ENCODE results near the gene COPZ1. TPM values are rescaled to one million over a fixed set of nuclear protein-coding genes. Genes with fewer than 3 reads are reported as not detected.
"Not testable (repeated sequence)": the region's sequence is repeated elsewhere in the genome, so short reads cannot be mapped to it uniquely, and the experiment has no call there.

COPZ1 gene, protein sequence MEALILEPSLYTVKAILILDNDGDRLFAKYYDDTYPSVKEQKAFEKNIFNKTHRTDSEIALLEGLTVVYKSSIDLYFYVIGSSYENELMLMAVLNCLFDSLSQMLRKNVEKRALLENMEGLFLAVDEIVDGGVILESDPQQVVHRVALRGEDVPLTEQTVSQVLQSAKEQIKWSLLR
- polyA plus RNA-seq (2014; cell fraction: cytosol; rRNA removed): 181 and 301 TPM in 2 replicates
- 131 and 141 TPM in 2 replicates for polyA plus RNA-seq (2014; cell fraction: nucleus; rRNA removed)

DNA sequence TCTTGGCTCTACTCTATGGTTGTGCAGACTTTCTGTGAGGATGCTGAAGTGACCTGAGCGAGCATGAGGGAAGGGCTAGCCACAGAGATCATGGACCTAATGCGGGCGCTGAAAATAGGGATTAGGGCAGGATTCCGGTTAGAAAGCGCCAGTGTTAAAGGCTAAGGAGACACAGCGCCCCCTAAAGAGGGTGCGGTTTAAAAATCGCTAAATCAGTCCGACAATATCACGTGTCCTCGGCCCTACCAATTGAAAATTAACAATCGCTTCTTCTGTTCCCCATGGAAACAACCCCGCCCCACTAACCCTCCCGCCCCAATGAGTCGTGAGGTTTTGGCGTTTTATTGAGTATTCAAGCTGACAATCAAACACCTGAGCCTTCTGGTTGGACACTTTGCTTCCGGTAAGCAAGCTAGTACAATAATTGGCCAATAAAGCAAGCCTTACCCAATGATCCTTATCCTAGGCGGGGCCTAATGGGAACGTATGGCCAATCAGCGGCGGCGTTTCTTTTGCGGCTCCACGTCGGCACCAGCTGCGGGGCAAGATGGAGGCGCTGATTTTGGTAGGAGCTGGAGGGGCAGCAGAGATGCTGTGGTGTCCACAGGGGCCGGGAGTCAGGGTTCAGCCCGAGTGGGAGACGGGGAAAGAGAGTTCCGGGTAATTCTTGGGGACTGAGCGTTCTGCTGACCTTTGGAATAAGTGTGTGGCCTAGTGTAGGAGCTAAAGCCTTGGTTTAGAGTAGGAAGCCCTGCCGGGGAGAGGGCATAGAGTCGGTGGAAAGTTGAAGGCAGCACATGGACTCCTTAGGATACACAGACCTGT lies at the start of gene COPZ1:
TSS of gene COPZ1 (plus strand) at position 515 of the 825 bp plus-strand sequence. CDS start at position 548, 33 bp downstream.
- DNase-seq (ENCODE audit: low spot score): peak; percentile 100

DNA sequence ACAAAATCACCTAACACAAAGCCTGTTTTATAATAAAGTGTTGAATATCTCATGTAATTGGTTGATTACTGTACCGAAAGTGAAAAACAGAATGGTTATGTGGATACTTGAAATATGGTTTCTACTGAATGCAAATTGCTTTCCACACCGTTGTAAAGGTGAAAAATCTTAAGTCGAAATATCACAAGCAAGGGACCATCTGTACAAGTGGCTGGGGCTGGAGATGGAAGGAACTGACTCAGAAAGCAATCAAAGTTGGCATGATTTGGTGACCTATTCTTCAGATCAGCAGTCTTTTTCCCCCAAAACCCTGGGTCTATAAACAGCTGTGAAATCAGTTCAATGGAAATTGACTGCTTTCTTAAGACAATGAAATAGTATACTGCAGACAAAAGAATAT lies 48.6 kb upstream of the COPZ1 start:
- DNase-seq (ENCODE audit: low spot score): no peak

DNA sequence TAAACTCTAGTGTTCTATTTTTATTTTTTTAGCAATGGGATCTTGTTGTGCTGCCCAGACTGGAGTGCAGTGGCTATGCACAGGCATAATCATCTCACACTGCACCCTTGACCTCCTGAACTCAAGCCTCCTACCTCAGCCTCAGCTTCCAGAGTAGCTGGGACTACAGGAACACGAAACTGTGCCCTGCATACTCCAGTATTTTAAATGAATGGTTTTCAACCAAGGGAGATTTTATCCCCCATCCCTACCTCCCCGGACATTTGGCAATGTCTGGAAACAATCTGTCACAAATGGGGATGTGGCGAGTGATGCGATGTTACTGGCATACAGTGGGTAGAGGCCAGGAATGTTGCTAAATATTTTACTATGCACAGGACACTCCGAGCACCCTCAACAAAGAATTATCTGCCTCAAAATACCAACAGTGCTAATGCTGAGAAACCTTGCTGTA lies 47.1 kb upstream of the COPZ1 start:
- DNase-seq (ENCODE audit: low spot score): no peak

DNA sequence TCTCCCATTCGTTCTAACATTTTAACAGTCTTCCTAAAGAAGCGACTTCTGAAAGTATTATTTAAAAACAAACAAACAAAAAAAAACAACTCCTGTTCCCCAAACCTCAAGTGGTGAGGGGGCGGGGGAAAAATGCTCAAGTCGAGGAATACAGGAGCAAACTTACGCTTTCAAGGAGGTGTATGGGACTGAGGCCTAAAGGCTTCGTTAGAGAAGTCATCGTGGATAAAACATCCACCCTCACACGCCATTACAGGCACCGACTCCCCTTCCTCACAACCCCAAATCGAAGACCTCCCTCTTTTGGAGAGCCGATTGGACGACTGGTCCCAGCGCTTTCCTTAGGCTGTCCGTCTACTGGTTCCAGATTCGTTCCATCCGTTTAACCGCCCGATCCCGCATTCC lies 45.7 kb upstream of the COPZ1 start:
- DNase-seq (ENCODE audit: low spot score): no peak

DNA sequence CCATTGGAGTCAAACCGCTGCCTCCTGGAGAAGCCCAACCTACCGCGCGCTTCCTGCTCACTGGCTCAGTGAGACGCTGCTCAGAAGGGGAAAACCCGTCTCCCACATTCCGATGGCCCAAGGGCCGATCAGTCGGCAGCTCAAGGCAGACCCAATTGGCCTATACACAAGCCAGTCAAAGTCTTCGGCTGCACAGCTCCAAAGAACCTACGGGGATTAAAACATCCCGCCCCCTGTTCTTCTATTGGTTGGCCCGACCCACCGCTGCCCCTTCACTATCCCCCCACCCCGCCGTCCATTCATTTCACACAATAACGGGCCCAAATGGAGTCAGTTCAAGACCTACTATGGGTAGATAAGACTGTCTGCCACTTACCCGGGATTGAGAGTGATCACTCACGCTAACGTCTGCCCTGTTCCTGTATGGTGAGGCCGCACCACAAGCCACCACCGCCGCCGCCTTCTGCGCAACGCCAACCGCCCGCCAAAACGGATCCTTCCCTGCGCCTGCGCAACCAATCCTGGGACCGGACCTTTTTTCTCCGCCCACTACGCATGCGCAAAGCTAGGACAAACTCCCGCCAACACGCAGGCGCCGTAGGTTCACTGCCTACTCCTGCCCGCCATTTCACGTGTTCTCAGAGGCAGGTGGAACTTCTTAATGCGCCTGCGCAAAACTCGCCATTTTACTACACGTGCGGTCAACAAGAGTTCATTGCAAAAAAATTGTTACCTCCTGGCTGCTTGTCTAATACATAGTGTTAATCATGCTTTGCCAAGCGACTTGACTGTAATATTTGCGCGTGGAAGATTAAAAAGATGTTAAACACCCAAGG lies 45.1 kb upstream of the COPZ1 start, which contains the start of gene CBX5:
TSS of gene CBX5 (minus strand) at position 491 of the 836 bp plus-strand sequence. CDS start 22,472 bp downstream, outside the sequence.
- peak; percentile 100 for DNase-seq (ENCODE audit: low spot score)

DNA sequence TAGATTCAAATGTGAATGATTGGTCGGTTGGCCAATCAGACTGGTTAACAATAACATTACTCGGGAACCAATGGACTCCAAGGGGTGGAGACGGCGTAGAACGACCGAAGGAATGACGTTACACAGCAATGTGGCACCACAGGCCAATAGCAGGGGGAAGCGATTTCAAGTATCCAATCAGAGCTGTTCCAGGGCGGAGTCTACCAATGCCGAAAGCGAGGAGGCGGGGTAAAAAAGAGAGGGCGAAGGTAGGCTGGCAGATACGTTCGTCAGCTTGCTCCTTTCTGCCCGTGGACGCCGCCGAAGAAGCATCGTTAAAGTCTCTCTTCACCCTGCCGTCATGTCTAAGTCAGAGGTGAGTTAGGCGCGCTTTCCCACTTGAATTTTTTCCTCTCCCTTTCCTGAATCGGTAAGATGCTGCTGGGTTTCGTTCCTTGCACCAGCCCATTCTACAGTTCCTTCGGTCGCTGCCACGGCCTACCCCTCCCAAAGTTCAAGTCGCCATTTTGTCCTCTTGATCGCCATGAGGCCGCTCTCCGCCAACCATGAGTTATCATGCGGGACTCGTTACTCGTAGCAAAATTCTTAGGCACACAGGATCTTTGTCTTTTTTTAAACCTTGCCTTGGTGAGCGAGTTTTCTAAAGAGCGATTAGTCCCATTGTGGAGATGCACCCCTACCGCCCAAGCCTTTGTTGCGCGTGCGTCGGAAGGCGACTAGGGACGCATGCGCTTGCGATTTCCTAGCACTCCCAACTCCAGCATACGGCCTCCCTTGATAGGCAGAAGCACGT lies 44.3 kb upstream of the COPZ1 start, which contains the start of gene HNRNPA1:
TSS of gene HNRNPA1 (plus strand) at position 259 of the 793 bp plus-strand sequence. CDS start at position 341, 82 bp downstream.
- peak; percentile 100 for DNase-seq (ENCODE audit: low spot score)

DNA sequence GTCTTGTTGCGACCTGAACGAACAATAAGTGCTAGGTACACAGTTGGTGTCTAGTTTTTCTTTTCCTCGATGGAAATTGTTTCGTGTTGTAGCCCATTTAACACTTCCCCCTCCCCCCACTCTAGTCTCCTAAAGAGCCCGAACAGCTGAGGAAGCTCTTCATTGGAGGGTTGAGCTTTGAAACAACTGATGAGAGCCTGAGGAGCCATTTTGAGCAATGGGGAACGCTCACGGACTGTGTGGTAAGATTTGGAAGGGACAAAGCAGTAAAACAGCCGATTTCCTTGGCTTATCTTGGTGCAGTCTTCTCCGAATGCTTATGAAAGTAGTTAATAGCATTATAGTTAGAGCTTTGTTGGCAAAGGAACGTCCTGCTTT lies 43.7 kb upstream of the COPZ1 start:
- DNase-seq (ENCODE audit: low spot score): not testable (repeated sequence)

DNA sequence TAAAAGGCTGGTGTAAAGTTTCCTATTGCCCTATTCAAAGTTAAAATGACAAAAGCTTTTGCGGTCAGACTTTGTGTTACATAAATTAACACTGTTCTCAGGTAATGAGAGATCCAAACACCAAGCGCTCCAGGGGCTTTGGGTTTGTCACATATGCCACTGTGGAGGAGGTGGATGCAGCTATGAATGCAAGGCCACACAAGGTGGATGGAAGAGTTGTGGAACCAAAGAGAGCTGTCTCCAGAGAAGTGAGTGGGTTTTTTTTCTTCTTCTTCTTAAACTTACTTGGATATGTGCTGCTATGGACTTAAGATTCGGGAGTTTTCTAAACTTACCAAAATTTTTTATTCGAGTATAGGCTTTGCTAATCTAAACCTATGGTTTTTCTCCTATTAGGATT lies 43.2 kb upstream of the COPZ1 start:
- DNase-seq (ENCODE audit: low spot score): not testable (repeated sequence)

DNA sequence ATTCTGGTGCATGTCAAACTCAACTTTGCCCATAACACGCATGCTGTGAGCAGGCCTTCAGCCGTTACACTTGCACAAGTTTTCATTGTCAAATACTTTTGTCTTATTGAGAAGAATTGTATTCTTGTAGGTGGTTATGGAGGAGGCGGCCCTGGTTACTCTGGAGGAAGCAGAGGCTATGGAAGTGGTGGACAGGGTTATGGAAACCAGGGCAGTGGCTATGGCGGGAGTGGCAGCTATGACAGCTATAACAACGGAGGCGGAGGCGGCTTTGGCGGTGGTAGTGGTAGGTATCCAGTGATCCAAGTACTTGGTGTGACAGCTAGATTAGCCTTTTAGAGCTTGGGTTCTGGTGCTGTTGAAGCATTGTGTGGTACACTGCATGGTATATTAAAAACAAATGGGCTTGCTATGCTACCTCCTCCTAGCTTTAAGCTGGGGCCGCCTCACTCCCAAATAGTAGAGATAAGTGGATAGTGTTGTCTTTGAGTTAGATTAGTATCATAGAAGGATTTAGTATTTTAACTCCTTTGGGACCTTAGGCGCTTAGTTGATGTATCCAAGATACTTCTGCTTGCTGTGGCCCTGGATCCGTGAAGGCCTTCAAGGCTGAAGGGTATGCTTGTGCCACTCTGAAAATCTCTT lies 41.9 kb upstream of the COPZ1 start:
- no peak for DNase-seq (ENCODE audit: low spot score)

DNA sequence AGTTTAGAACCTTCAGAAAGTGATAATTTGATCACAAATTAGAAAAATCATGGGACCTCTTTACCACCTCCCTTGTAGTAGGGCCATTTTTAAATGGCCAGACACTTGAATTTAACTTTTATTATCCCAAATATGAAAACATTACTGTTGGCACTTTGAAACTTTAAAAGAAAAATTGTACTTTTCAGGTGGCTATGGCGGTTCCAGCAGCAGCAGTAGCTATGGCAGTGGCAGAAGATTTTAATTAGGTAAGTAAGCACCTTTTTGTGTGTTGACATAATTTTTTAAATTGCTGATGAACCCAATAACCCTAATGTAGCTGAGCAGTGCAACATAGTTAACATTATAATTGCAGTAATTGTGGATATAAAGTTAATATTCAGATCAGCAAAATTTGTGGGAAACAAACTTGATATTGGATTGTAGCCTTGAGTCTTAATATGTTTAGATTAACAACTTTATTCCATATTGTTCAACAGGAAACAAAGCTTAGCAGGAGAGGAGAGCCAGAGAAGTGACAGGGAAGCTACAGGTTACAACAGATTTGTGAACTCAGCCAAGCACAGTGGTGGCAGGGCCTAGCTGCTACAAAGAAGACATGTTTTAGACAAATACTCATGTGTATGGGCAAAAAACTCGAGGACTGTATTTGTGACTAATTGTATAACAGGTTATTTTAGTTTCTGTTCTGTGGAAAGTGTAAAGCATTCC lies 40.7 kb upstream of the COPZ1 start:
- not testable (repeated sequence) for DNase-seq (ENCODE audit: low spot score)

DNA sequence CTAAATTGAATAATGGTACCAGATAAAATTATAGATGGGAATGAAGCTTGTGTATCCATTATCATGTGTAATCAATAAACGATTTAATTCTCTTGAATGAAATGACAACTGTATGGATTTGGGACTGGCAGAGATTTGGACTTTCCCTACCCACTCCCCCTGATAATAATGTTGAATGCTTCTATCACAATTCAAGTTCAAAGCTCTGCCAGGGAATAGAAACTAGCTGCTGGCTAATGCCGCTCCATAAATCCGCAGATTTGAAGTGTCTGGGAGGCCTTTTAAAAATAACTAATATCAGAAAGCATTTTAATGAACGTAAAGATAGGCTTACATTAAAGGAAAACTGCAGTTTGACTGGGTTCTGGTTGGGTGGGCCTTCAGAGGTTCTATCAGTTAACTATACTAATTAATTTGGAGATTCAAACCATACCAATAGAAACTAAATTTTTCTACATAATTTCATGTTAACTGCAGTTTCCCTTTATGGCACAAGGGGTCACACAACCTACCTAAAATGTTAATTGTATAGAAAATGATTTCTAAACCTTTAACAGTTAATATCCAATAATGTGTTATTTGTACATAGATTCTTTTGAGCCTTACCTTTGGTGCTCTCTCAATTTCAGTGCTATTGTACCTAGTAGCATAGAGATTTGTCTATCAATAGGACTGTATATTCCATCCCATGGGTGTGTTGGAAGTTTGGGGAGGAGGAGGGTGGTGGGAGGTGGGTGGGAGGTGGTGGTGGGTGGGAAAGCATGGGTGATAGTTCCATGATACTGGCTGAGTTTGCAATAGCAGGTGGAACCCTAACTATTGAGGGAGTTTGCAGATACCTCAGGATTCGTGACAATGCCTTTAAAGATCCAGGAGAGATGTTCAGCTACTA lies 39.5 kb upstream of the COPZ1 start:
- DNase-seq (ENCODE audit: low spot score): no peak

DNA sequence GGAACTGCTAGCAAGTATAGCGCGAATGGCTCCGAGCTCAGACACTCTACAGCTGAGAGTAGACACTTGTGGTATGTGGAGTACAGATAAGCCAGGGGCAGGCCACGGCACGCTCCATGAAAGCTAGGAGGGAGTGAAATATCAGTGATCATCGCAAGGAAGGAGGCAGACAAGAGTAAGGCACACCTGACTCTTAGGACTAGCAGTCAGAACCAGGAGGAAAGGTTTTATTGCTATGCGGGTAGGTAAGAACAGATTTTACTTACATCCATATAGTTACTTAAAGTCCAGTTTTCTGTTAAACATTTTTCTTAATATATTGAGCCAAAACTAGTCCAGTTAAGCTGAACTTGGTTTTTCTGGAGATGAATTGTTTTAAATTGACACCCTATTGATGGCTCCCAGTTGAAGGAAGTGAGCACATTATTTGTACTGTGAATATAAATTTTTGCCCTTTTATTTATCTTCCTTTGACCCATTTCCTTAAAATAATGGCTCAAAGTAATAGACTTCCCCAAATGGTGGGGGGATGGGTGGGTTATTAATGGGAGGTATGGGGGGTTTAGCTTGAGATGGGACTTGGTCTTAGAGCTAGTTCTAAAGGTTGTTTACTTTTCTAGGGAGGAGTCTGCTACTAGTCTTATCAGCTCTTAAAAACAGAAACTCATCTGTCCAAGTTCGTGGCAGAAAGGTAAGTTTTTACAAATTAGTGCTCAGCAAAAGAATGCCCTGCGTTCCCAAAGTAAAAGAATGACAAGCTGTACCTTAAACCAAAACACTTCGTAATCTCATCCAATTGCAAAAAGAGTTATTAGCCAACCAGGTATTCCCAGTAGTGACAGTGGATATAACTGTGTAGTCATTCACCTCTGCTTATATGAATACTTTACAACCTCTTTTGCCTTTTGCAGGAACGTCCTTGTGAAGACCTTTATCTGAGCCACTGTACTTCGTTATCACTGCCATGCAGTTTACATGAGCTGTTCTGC lies 38.6 kb upstream of the COPZ1 start:
- DNase-seq (ENCODE audit: low spot score): no peak

DNA sequence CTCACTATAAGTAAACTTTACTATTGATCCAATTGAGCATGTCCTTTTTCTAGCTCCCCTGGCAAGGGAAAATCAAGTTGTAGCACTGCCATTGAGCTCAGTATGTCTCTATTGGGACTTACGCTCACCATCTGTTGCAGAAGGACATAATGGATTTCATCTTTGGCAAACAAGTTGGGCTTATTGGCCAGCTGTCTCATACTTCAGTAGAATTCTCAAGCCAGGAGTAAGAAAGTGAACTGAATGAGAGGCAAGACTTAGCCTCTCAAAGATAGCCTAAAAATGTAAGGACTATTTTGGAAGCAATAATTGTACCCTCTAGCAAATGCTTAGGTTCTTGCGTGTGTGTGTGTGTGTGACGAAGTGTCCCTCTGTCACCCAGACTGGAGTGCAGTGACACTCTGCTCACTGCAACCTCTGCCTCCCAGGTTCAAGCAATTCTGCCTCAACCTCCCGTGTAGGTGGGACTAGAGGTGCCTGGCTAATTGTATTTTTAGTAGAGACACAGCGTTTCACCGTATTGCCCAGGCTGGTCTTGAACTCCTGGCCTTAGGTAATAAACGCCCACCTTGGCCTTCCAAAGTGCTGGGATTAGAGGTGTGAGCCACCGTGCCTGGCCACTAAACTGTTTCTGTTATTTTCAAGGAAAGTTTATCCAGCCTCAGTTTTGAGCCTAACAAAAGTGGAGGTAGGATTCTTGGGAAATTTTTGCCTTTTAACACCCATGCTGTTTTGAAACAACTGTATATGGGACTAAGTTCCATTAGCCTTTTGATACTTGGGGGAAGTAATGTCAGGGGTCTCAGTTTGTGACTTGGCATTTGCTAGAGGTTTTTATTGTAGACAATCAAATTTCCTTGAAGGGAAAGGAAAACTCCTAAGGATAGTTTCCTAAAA lies 37.4 kb upstream of the COPZ1 start:
- no peak for DNase-seq (ENCODE audit: low spot score)

DNA sequence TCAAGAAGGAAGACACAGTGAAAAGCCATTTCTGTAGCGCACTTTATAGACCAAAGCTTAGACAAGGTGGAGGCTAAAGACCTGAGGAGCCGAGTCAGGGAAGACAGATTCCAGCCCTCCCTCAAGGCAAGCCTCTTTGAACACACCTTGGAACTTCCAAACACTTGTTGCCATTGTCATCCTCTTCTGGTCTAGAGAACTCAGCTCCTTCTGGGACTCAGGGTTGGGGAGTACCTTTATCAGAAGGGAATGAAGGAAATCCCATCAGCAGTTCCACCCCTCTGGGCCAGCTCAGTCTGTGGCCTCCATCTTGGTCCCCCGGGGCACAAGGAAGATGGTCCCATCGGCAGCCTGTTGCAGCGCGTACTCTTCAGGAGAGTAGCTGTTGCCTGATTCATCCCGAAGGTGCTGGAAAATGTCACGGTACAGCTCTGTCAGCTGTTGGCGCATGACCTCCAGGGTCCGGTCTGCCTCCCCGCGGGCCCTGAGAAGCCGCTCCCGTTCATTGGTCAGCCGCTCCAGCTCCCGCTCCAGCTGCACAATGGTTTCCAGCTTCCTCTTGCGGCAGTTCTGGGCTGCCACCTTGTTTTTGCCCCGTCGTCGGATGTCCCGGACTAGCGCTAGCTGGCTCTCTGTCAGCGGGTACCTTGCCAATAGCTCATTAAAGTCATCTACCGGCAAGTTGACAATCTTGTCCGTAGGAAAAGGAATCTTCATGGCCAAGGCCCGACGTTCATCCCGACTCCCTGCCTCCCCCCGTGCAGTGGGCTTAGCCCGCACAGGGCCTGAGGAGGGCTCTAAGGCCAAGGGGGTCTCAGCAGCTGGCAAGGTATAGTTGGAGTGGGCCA lies 32.6 kb upstream of the COPZ1 start:
- peak; percentile 63 for DNase-seq (ENCODE audit: low spot score)

DNA sequence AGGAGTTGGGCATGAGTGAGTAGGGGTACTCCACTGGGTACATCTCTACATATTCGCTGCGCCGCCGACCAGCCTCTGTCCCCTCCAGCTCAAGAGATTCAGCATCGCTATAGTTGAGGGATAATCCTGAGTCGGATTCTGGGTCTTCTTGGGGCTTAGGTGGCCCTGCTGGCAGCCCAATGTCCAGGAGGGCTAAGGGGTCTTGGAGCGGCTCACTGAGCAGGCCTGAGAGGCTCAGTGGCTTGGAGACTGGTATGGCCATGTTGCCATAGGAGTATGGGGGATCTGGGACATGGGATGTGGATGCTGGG lies 32.0 kb upstream of the COPZ1 start:
- DNase-seq (ENCODE audit: low spot score): no peak

Data from SK-N-DZ (cell line).